WTC11 (cell line): ENCODE measurements around the gene CNTNAP2. TPM values are rescaled to one million over a fixed set of nuclear protein-coding genes. Genes with fewer than 3 reads are reported as not detected.

Experiments
- ATAC-seq: fragments of 200-7000 bp; cut with Tn5 transposase; 2 replicates; pipeline ENCODE4 v1.10.0; 2021; ENCODE audit warnings: mild to moderate bottlenecking, moderate library complexity
- CTCF ChIA-PET: fragments of 300-600 bp; sonication (Branson Sonifier 250); formaldehyde crosslinking; loops from one replicate; lab custom pipeline; 2021; ENCODE audit warnings: antibody characterized with exemption; lab: Charles Lee
- POLR2A ChIA-PET: fragments of 350-600 bp; sonication (Branson Sonifier 250); formaldehyde crosslinking; loops from one replicate; lab custom pipeline; 2021; ENCODE audit warnings: antibody characterized with exemption; lab: Charles Lee
- DNase-seq: peaks from one replicate; pipeline ENCODE4 v3.0.0; 2021; ENCODE audit warnings: low spot score
- H3K27ac Mint-ChIP-seq: 2 replicates; pipeline ENCODE4 v1.8.0; 2021; ENCODE audit warnings: mixed read lengths
- H3K27me3 Mint-ChIP-seq: 2 replicates; pipeline ENCODE4 v1.8.0; 2021; ENCODE audit warnings: low read depth, mild to moderate bottlenecking, moderate library complexity, mixed read lengths
- H3K36me3 Mint-ChIP-seq: 2 replicates; pipeline ENCODE4 v1.8.0; 2021; ENCODE audit warnings: mixed read lengths
- H3K4me1 Mint-ChIP-seq: 2 replicates; pipeline ENCODE4 v1.8.0; 2022; ENCODE audit warnings: mixed read lengths
- H3K4me3 Mint-ChIP-seq: 2 replicates; pipeline ENCODE4 v1.8.0; 2021; ENCODE audit warnings: mild to moderate bottlenecking, moderate library complexity, mixed read lengths
- H3K9me3 Mint-ChIP-seq: 2 replicates; pipeline ENCODE4 v1.8.0; 2021; ENCODE audit warnings: mixed read lengths
- AFF4 ChIP-seq: sonication (generic); formaldehyde crosslinking; IDR thresholded peaks from 2 replicates; pipeline ENCODE4 v1.8.1; 2023; ENCODE audit warnings: mild to moderate bottlenecking, missing genetic modification reagents, borderline replicate concordance
- ARID4B ChIP-seq: sonication (generic); formaldehyde crosslinking; IDR thresholded peaks from 2 replicates; pipeline ENCODE4 v1.8.0; 2023; ENCODE audit warnings: missing genetic modification reagents, mild to moderate bottlenecking, borderline replicate concordance
- CDX4 ChIP-seq: fragments of 250-450 bp; sonication (Bioruptor Pico); IDR thresholded peaks from 2 replicates; pipeline ENCODE4 v1.9.0; 2021; ENCODE audit warnings: moderate library complexity, mild to moderate bottlenecking, inconsistent platforms, borderline replicate concordance
- FOXP1 ChIP-seq: sonication (generic); formaldehyde crosslinking; IDR thresholded peaks from 2 replicates; pipeline ENCODE4 v1.8.0; 2022; ENCODE audit warnings: missing genetic modification reagents, mild to moderate bottlenecking, moderate library complexity, borderline replicate concordance
- IRF2 ChIP-seq: sonication (generic); formaldehyde crosslinking; IDR thresholded peaks from 2 replicates; pipeline ENCODE4 v1.8.0; 2022; ENCODE audit warnings: low read depth, missing genetic modification reagents, borderline replicate concordance
- NFATC4 ChIP-seq: fragments of 250-450 bp; sonication (Bioruptor Pico); IDR thresholded peaks from 2 replicates; pipeline ENCODE4 v1.9.0; 2021; ENCODE audit warnings: mild to moderate bottlenecking
- NR2C2 ChIP-seq: sonication (generic); formaldehyde crosslinking; IDR thresholded peaks from 2 replicates; pipeline ENCODE4 v1.8.0; 2022; ENCODE audit warnings: mild to moderate bottlenecking, missing genetic modification reagents
- NR3C1 ChIP-seq: sonication (generic); formaldehyde crosslinking; conservative IDR thresholded peaks from 2 replicates; pipeline ENCODE4 v1.8.1; 2023; ENCODE audit warnings: low read depth, mild to moderate bottlenecking, missing genetic modification reagents
- PREB ChIP-seq: sonication (generic); formaldehyde crosslinking; IDR thresholded peaks from 2 replicates; pipeline ENCODE4 v1.8.1; 2022; ENCODE audit warnings: mild to moderate bottlenecking, missing genetic modification reagents, moderate library complexity, borderline replicate concordance
- SMAD3 ChIP-seq: sonication (generic); formaldehyde crosslinking; IDR thresholded peaks from 2 replicates; pipeline ENCODE4 v1.8.0; 2022; ENCODE audit warnings: missing genetic modification reagents, mild to moderate bottlenecking, borderline replicate concordance
- TEAD1 ChIP-seq: sonication (generic); formaldehyde crosslinking; IDR thresholded peaks from 2 replicates; pipeline ENCODE4 v1.8.0; 2022; ENCODE audit warnings: mild to moderate bottlenecking, missing genetic modification reagents
- ZMAT4 ChIP-seq: fragments of 250-450 bp; sonication (Bioruptor Pico); IDR thresholded peaks from 2 replicates; pipeline ENCODE4 v1.9.0; 2021; ENCODE audit warnings: mild to moderate bottlenecking
- ZNF219 ChIP-seq: sonication (generic); formaldehyde crosslinking; IDR thresholded peaks from 2 replicates; pipeline ENCODE4 v1.8.0; 2023; ENCODE audit warnings: missing genetic modification reagents, mild to moderate bottlenecking, borderline replicate concordance
- ZNF263 ChIP-seq: sonication (generic); formaldehyde crosslinking; IDR thresholded peaks from 2 replicates; pipeline ENCODE4 v1.8.1; 2022; ENCODE audit warnings: low read depth, mild to moderate bottlenecking, moderate library complexity, missing genetic modification reagents
- ZNF423 ChIP-seq: fragments of 250-450 bp; sonication (Bioruptor Pico); IDR thresholded peaks from 2 replicates; pipeline ENCODE4 v2.1.2; 2022; ENCODE audit warnings: mild to moderate bottlenecking, moderate library complexity
- ZSCAN18 ChIP-seq: fragments of 250-450 bp; sonication (Bioruptor Pico); IDR thresholded peaks from 2 replicates; pipeline ENCODE4 v2.1.2; 2022; ENCODE audit warnings: mild to moderate bottlenecking, moderate library complexity
- total RNA-seq: library from RNA; stranded (reverse); gene quantifications from 3 replicates; pipeline ENCODE4 v1.2.3, GENCODE V29; 2021

Gene CNTNAP2
- total RNA-seq, 1 experiment from 2014 or later: 63.8 TPM

- peaks cover 85% of the 10 kb centered on the region for H3K27me3 Mint-ChIP-seq
- TF ChIP-seq ZNF263 (CRISPR knock-in tag) (no peak), AFF4 (CRISPR knock-in tag) (no peak), ZSCAN18 (no peak), NR3C1 (CRISPR knock-in tag) (no peak), SMAD3 (CRISPR knock-in tag) (no peak), NR2C2 (no peak), CDX4 (CRISPR knock-in tag) (no peak), ARID4B (CRISPR knock-in tag) (no peak), FOXP1 (no peak), NFATC4 (CRISPR knock-in tag) (no peak), ZNF219 (CRISPR knock-in tag) (no peak), ZNF423 (CRISPR knock-in tag) (no peak), TEAD1 (CRISPR knock-in tag) (no peak), PREB (CRISPR knock-in tag) (no peak), ZMAT4 (CRISPR knock-in tag) (no peak), IRF2 (CRISPR knock-in tag) (no peak)
- CTCF ChIA-PET: interaction anchor here (0.6 to 1.7 kb wide), 18 partner anchors 10 to 810 kb away, joined by 3 to 27 read pairs (median 4); no protein-coding TSS in a partner anchor
- ATAC-seq (no peak), DNase-seq (no peak)
- H3K4me3 Mint-ChIP-seq: no peak overlapping the region
- no peak overlapping the region for H3K27ac Mint-ChIP-seq
- POLR2A ChIA-PET: no interaction called here
- H3K9me3 Mint-ChIP-seq: no peaks in the 10 kb centered on the region
- H3K4me1 Mint-ChIP-seq: no peaks in the 10 kb centered on the region
- H3K36me3 Mint-ChIP-seq: no peaks in the 10 kb centered on the region
Observed at GRCh38 chr7:147432576-147432975, 1316.0 kb downstream of the CNTNAP2 start.
